Fibroblast of skin of abdomen (primary cell): ENCODE data around the gene MBNL2. TPM values are rescaled to one million over a fixed set of nuclear protein-coding genes. Genes with fewer than 3 reads are reported as not detected.
"Not testable (repeated sequence)": the region's sequence is repeated elsewhere in the genome, so short reads cannot be mapped to it uniquely, and the experiment has no call there.

Experiments used
- DNase-seq: peaks from one replicate; pipeline ENCODE4 v3.0.0-alpha.2; 2013
- polyA plus RNA-seq, 2 experiments: library from polyadenylated mRNA; unstranded; fragments of 120-200 nt; gene quantifications; one replicate each; pipeline ENCODE4 v1.2.1, GENCODE V29; 2013; ENCODE audit not compliant: insufficient read length in 2 of 2

Gene MBNL2, protein sequence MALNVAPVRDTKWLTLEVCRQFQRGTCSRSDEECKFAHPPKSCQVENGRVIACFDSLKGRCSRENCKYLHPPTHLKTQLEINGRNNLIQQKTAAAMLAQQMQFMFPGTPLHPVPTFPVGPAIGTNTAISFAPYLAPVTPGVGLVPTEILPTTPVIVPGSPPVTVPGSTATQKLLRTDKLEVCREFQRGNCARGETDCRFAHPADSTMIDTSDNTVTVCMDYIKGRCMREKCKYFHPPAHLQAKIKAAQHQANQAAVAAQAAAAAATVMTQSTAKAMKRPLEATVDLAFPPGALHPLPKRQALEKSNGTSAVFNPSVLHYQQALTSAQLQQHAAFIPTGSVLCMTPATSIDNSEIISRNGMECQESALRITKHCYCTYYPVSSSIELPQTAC
- polyA plus RNA-seq (2013, experiment 1 of 2; ENCODE audit: insufficient read length): 32.4 TPM
- 31.5 TPM for polyA plus RNA-seq (2013, experiment 2 of 2; ENCODE audit: insufficient read length)

- peak; percentile 93 for DNase-seq
Measured at GRCh38 chr13:97221989-97222700, at the start of gene MBNL2. Gene MBNL2 (plus strand): TSS chr13:97222333. CDS start chr13:97276236, 53,903 bp downstream.

DNA sequence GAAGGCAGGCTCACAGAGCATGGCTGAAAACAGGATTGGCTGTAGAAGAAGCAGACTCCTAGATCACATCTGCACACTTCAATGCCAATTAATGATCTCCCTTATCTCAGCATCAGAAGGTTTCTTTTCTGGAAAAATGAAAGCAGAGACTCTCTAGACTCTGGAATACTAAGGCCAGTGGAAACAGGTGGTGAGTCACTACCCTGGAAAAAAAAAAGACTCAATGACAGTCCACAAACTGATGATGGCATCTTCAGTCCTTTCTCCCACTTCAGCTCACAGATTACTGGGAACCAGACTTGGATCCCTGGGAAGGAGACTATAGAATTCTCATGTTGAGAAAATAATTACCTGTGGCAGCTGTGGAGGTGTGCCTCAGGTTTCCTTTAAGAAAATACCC, 47.5 kb upstream of the MBNL2 start:
- no peak for DNase-seq

GRCh38 chr13:97175041-97175440, 47.1 kb upstream of the MBNL2 start:
- DNase-seq: no peak

DNA sequence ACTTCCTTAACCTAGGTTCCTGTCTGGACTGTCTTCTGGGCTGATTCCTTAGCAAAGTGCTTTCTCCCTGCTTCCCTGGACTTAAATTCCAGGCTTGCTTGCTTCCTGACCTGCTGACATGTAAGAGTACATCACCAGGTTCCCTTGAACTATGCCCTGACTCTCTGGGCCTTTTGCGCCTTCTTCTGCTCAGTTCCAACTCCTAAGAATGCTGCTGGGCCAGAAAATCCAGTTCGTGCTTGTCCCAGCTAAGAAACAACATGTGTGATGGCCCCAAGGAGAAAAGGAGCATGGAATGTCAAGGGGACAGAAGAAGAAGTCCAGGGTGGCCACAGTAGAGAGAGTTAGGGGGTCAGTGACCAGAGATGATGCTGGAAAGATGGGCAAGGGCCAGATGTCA, 42.6 kb upstream of the MBNL2 start:
- DNase-seq: no peak

DNA sequence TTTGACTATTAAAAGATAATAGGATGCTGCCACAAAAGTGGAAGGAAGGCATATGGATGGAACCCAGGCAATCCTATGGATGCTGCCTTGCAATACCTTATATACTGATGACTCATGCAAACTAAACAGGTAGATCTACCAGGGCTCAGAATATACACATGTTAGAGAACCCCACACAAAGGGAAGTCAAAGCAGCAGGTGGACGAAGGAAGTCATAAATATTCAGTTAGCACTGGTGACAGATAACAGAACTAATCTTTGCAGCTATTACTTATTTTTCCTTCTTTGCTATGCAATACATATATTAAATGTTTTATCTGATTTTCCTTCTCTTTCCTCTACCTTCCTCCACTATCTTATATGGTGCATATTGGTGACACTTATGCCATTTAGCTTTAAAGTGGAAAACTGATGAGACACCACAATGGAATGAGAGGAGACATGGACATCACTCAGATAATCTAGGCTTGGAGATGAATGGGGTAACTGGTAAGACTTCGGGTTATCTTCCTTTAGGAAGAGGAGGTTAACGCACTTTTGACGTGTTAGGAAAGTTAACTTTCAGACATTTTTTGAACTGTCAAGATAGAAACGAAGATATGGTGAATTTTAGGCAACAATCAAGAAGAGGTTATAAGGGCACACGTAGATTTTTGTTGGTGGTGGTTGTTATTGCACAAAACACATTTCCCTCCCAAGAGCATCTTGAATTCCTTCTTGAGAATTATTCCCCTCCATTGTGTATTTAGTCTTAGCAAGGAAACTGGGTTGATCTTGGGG, 39.8 kb upstream of the MBNL2 start:
- no peak for DNase-seq

GRCh38 chr13:97185291-97185690, 36.8 kb upstream of the MBNL2 start:
- peak; percentile 15 for DNase-seq

- no peak for DNase-seq
Measured at GRCh38 chr13:97185751-97186150, 36.4 kb upstream of the MBNL2 start.

- DNase-seq: no peak
Measured at GRCh38 chr13:97188207-97188606, 33.9 kb upstream of the MBNL2 start.

GRCh38 chr13:97189928-97190327, 32.2 kb upstream of the MBNL2 start:
- no peak for DNase-seq

DNA sequence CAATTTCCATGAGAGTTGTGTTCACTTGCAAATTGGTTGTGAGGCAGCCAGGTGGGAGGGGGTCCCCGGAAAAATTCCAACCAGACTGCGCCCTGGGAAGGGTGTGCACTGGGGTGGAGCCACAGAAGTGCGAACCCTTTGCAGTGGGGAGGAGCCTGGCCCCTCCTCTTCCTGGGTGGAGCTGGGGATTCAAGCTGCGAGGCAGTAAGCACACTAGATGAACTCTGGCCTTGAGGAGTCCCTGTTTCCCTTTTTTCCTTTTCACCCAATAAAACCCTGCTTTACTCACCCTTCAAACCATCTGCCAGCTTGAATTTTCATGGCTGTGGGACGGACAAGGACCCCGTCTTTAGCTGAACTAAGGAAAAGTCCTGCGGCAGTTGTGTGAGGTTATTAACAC, 31.0 kb upstream of the MBNL2 start:
- no peak for DNase-seq

DNA sequence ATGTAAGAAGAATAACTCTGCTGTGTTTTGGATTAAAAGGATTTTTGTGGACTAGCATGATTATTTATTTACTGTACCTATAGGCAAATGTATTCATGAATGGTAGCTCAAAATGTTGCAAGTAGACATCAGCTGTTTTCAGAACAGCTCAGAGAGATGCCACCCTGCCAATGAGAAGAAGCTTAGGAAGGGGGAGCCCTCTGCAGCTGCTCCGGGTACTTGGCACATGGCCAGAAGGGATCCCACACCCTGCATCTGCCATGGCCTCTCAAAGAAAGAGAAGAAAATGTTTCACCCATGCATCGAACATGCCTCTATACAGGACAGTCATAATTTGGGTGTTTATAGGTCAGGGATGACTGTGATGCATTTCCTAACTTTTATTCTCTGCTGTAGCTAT, 30.5 kb upstream of the MBNL2 start:
- no peak for DNase-seq

DNA sequence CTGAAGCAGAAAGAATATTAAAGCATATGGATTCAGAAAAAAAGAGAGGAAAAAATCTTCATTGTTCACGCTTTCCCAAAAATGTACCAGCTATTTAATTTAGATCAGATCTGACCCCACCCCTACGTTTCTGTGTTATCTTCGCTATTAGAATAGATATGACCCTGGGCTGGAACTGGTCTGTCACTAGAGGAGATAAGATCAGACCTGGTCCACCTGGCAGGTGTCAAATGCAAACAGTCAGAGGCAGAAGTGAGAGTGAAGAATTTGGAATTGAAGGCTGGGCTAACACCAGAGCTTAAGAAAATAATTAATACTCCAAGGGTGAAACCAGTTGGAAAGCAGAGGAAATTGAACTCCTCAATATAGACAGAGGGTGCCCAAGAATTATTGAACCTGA, 30.0 kb upstream of the MBNL2 start:
- DNase-seq: no peak

GRCh38 chr13:97193577-97193976, 28.6 kb upstream of the MBNL2 start:
- no peak for DNase-seq

DNA sequence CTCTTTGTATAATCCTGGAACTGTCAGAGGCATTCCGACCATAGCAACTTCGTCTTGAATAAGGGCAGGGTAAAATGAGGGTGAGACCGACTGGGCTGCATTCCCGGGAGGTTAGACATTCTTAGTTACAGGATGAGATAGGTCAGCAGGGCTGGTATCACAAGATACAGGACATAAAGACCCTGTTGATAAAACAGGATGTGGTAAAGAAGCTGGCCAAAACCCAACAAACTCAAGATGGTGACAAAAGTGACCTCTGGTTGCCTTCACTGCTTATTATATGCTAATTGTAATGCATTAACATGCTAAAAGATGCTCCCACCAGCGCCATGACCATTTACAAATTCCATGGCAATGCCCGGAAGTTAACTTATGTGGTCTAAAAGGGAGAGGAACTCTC, 27.7 kb upstream of the MBNL2 start:
- peak; percentile 36 for DNase-seq

DNA sequence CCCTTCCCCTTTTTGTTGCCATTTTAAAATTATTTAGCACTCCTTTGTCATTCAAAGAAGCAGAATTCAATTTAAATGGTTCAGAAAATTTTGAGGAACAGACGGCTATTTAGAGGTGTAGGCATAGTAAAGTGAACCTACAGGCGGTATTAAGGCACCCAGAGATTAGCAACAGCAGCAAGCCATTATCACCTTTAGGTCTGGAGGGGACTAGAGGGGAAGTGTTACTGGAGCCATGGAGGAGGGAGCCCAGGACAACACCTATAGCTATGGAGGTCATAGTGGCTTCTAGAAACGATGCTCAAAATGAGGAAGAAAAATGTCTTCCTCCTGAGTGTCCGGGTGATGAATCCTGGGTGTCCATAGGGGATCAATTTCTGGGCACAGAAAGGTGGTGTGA, 25.8 kb upstream of the MBNL2 start:
- no peak for DNase-seq

- DNase-seq: no peak
Measured at GRCh38 chr13:97198753-97199152, 23.4 kb upstream of the MBNL2 start.

DNA sequence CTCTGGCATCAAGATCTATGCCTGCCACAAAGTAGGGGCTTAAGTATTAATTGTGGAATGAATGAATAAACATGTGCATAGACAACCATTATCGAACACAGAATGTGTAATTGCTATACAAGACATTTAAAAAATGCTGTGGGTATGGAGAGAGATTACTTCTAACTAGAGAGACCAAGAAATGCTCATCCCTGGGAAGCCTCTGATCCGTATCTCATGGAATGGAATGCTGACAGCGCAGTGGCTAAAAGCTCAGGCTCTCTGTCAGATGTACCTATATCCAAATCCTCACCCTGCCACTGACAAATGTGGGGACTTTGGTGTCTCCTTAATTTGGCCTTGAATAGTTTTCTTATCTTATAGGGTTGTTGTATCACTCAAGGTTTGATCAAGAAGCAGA, 22.7 kb upstream of the MBNL2 start:
- no peak for DNase-seq

GRCh38 chr13:97200081-97200942, 21.8 kb upstream of the MBNL2 start:
- no peak for DNase-seq

DNA sequence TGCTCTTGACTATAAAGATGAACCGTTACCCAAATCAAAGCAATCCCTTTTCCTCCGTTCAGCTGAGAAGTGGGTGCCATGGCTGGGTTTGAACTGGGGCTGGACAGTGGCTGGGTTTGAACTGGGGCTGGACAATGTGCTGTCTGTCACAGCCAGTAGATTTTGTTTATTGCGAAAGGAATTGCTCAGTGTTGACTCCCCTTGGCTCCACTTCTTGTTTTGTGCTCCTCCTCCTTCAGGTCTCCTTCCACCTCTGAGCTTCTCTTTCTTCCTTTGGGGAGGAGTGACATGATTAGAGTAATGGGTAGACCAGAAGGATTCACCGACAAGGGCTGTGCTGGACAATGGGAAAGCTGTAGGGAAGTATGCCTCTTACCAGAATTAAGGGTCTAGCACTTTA, 19.4 kb upstream of the MBNL2 start:
- no peak for DNase-seq

DNA sequence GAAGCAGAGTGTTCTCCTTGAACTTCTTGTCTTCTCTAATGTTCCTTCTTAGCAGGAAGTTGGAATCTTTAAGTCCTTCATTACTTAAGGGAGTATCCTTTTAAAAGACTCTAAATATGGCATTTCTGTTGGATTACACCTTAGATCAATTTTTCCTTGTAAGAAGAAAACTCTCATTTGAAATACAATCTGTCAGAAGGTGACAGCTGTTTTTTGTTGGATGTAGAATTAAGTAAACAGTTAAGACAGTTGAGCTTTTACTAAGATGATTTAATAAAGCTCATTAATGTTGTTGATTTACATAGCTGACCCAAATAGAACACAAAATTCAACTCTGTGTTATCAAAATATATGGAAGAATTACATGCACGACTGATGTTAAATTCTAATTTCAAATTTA, 16.7 kb upstream of the MBNL2 start:
- no peak for DNase-seq

GRCh38 chr13:97205982-97206381, 16.2 kb upstream of the MBNL2 start:
- peak; percentile 51 for DNase-seq

DNA sequence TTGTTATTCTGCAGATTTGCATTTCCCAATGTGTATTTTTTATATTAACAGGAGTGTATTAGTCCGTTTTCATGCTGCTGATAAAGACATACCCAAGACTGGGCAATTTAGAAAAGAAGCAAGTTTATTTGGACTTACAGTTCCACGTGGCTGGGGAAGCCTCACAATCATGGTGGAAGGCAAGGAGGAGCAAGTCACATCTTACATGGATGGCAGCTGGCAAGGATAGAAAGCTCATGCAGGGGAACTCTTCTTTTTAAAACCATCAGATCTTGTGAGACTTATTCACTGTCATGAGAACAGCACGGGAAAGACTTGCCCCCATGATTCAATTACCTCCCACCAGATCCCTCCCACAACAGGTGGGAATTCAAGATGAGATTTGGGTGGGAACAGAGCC, 14.9 kb upstream of the MBNL2 start:
- DNase-seq: not testable (repeated sequence)
